Measurements from ENCODE around the gene KIAA1210.

KIAA1210 gene

GRCh38 chrX:119130911-119131310 lies 3.3 kb upstream of the KIAA1210 start:
- no peak for DNase-seq (ENCODE audit: low read depth)
- H3K4me3 ChIP-seq (ENCODE audit: low read length), result no peak overlapping the region
- TF ChIP-seq CTCF (IDR thresholded peaks at IDR 0.05; ENCODE audit: insufficient read depth, low read depth, low read length, missing control alignments), result no peak

GRCh38 chrX:119121341-119121740 lies 6.3 kb downstream of the KIAA1210 start:
- TF ChIP-seq CTCF (IDR thresholded peaks at IDR 0.05; ENCODE audit: insufficient read depth, low read depth, low read length, missing control alignments), result no peak
- no peak overlapping the region for H3K4me3 ChIP-seq (ENCODE audit: low read length)
- peak; percentile 14 for DNase-seq (ENCODE audit: low read depth)

GRCh38 chrX:119118780-119119395 lies 8.7 kb downstream of the KIAA1210 start:
- H3K4me3 ChIP-seq (ENCODE audit: low read length), result no peak overlapping the region
- TF ChIP-seq CTCF (IDR thresholded peaks at IDR 0.05; ENCODE audit: insufficient read depth, low read depth, low read length, missing control alignments), result peak; percentile 73
- DNase-seq (ENCODE audit: low read depth), result peak; percentile 36

GRCh38 chrX:119107206-119107605 lies 20.4 kb downstream of the KIAA1210 start:
- no peak for DNase-seq (ENCODE audit: low read depth)
- H3K4me3 ChIP-seq (ENCODE audit: low read length), result no peak overlapping the region
- no peak for TF ChIP-seq CTCF (IDR thresholded peaks at IDR 0.05; ENCODE audit: insufficient read depth, low read depth, low read length, missing control alignments)

- no peak overlapping the region for H3K4me3 ChIP-seq (ENCODE audit: low read length)
- no peak for DNase-seq (ENCODE audit: low read depth)
- TF ChIP-seq CTCF (IDR thresholded peaks at IDR 0.05; ENCODE audit: insufficient read depth, low read depth, low read length, missing control alignments), result no peak
Observed at GRCh38 chrX:119105826-119106225, 21.8 kb downstream of the KIAA1210 start.

- no peak for TF ChIP-seq CTCF (IDR thresholded peaks at IDR 0.05; ENCODE audit: insufficient read depth, low read depth, low read length, missing control alignments)
- H3K4me3 ChIP-seq (ENCODE audit: low read length), result no peak overlapping the region
- DNase-seq (ENCODE audit: low read depth), result no peak
Observed at GRCh38 chrX:119101168-119101567, 26.4 kb downstream of the KIAA1210 start.

GRCh38 chrX:119095936-119096335 lies 31.7 kb downstream of the KIAA1210 start:
- H3K4me3 ChIP-seq (ENCODE audit: low read length), result no peak overlapping the region
- DNase-seq (ENCODE audit: low read depth), result no peak
- no peak for TF ChIP-seq CTCF (IDR thresholded peaks at IDR 0.05; ENCODE audit: insufficient read depth, low read depth, low read length, missing control alignments)
